GM10266 (cell line): ENCODE data around the gene EIF2S3.

Experiments used
- DNase-seq: peaks from one replicate; pipeline ENCODE4 v3.0.0; 2012; ENCODE audit errors: extremely low spot score
- CTCF ChIP-seq: IDR thresholded peaks from 2 replicates; pipeline ENCODE4 v1.5.1; 2012; ENCODE audit warnings: mild to moderate bottlenecking, low read depth; ENCODE audit not compliant: control insufficient read depth, insufficient read depth; ENCODE audit errors: missing control alignments

Gene EIF2S3

GRCh38 chrX:24085101-24085500 is 30.3 kb downstream of the EIF2S3 start:
- TF ChIP-seq CTCF, result no peak
- DNase-seq, result no peak

- TF ChIP-seq CTCF, result no peak
- DNase-seq, result no peak
Measured at GRCh38 chrX:24090300-24091200, 35.8 kb downstream of the EIF2S3 start.

- no peak for TF ChIP-seq CTCF
Measured at GRCh38 chrX:24093746-24094145, 39.0 kb downstream of the EIF2S3 start.

GRCh38 chrX:24097741-24098260 is 43.0 kb downstream of the EIF2S3 start:
- TF ChIP-seq CTCF, result no peak

More at GRCh38 chrX:24093746-24094145, 39.0 kb downstream of the EIF2S3 start:
- DNase-seq, result no peak

GRCh38 chrX:24098932-24099331 is 44.2 kb downstream of the EIF2S3 start:
- no peak for TF ChIP-seq CTCF
- no peak for DNase-seq

More at GRCh38 chrX:24097741-24098260, 43.0 kb downstream of the EIF2S3 start:
- DNase-seq, result no peak

- no peak for TF ChIP-seq CTCF
- no peak for DNase-seq
Measured at GRCh38 chrX:24099394-24099793, 44.6 kb downstream of the EIF2S3 start.

- no peak for DNase-seq
- no peak for TF ChIP-seq CTCF
Measured at GRCh38 chrX:24100713-24101112, 46.0 kb downstream of the EIF2S3 start.
